ENCODE measurements around the gene TTYH2. TPM values are rescaled to one million over a fixed set of nuclear protein-coding genes. Genes with fewer than 3 reads are reported as not detected.
A peak's percentile ranks its signal among the peaks of the same experiment; 100 is the strongest.

TTYH2 gene
- polyA plus RNA-seq, 2 donors, result 0.67 to 0.82 TPM

- H3K9me3 ChIP-seq (ENCODE audit: control insufficient read depth in 2 of 2, insufficient read depth in 1 of 2, low read depth in 1 of 2, low read length in 1 of 2), result peaks cover 0 to 1% of the 10 kb centered on the region in 2 donors
- H3K27ac ChIP-seq (ENCODE audit: low read depth in 2 of 2, low read length in 1 of 2), result no peak overlapping the region
- H3K4me3 ChIP-seq (ENCODE audit: low read depth in 1 of 2, low read length in 2 of 2), result no peak overlapping the region
- H3K27me3 ChIP-seq (ENCODE audit: control insufficient read depth in 1 of 2, insufficient read depth in 2 of 2, low read length in 2 of 2), result no peaks in the 10 kb centered on the region
- 58 to 61% methylated on average over 6 of the region's 6 CpGs for WGBS, 2 donors
- no peaks in the 10 kb centered on the region for H3K36me3 ChIP-seq (ENCODE audit: control insufficient read depth in 2 of 2, insufficient read depth in 2 of 2, low read length in 1 of 2)
- H3K4me1 ChIP-seq (ENCODE audit: control insufficient read depth in 2 of 2, insufficient read depth in 2 of 2, low read length in 1 of 2), result peaks cover 3% of the 10 kb centered on the region in 2 donors
Observed at GRCh38 chr17:74190807-74191406, 22.5 kb upstream of the TTYH2 start.

DNA sequence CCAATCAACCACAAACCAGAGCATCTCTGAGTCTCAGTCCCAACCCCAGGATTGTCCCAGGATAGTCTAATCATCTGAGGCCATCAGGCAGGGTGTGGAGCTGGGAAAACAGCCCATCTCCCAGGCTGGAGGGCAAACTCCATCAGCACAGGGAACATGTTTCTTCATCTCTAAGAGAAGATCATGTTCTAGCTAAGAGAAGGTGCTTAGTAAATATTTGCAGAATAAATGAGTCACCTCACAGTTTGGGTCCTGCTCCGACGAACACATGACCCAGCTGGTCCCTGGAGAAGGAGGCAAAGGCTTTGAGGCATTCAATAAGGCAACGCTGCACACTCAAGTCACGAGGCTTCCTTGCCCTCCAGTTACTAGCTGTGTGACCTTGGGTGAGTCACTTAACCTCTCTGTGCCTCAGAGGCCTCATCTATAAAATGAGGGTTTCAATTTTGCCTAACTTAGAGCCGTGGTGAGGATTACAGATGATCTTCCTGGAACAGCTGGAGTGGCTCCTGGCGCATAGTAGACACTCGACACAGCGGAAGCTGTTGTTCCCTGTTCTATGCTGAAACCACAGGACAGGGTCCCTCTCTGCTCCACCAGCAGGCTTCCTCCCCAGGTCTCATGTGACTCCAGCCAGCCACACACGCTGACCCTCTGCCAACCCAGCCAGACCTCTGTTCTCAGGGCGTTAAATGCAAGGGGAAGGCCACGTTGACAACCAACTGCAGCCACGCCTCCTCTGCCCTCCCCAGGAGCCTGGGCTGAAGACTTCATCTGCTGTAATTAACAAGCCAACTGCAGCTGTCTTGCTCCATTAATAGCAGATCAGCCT lies 20.2 kb upstream of the TTYH2 start:
- WGBS, 2 donors, result 26 to 27% methylated on average over 12 of the region's 12 CpGs
- H3K9me3 ChIP-seq (ENCODE audit: control insufficient read depth in 2 of 2, insufficient read depth in 1 of 2, low read depth in 1 of 2, low read length in 1 of 2), result no peaks in the 10 kb centered on the region
- H3K27me3 ChIP-seq (ENCODE audit: control insufficient read depth in 1 of 2, insufficient read depth in 2 of 2, low read length in 2 of 2), result no peaks in the 10 kb centered on the region
- no peak overlapping the region for H3K4me3 ChIP-seq (ENCODE audit: low read depth in 1 of 2, low read length in 2 of 2)
- H3K27ac ChIP-seq (ENCODE audit: low read depth in 2 of 2, low read length in 1 of 2), result peak overlapping the region; percentile 3 to 70
- no peaks in the 10 kb centered on the region for H3K36me3 ChIP-seq (ENCODE audit: control insufficient read depth in 2 of 2, insufficient read depth in 2 of 2, low read length in 1 of 2)
- peaks cover 3% of the 10 kb centered on the region in 2 donors for H3K4me1 ChIP-seq (ENCODE audit: control insufficient read depth in 2 of 2, insufficient read depth in 2 of 2, low read length in 1 of 2)

DNA sequence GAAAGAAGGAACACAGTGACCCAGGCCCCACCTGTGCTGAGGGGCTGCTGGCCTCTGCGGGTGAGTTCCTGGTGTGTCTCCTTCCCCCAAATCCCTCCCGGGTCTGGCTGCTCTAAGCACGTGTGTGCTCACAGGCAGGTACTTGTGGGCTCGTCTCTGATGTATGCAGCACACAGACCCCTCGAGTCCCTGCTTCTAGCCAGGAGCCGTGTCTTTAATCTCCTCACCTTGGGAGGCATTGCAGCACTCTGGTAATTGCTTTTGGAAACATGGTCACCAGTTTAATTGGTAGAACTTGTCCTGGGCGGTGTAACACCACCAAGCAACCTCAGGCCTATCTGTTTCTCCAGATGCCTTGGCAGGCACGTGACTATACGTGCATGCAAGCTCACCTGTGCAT lies 18.7 kb upstream of the TTYH2 start:
- no peak overlapping the region for H3K4me3 ChIP-seq (ENCODE audit: low read depth in 1 of 2, low read length in 2 of 2)
- H3K27ac ChIP-seq (ENCODE audit: low read depth in 2 of 2, low read length in 1 of 2), result no peak overlapping the region
- H3K36me3 ChIP-seq (ENCODE audit: control insufficient read depth in 2 of 2, insufficient read depth in 2 of 2, low read length in 1 of 2), result no peaks in the 10 kb centered on the region
- peaks cover 3% of the 10 kb centered on the region in 2 donors for H3K4me1 ChIP-seq (ENCODE audit: control insufficient read depth in 2 of 2, insufficient read depth in 2 of 2, low read length in 1 of 2)
- WGBS, 2 donors, result 63 to 64% methylated on average over 9 of the region's 9 CpGs
- no peaks in the 10 kb centered on the region for H3K9me3 ChIP-seq (ENCODE audit: control insufficient read depth in 2 of 2, insufficient read depth in 1 of 2, low read depth in 1 of 2, low read length in 1 of 2)
- H3K27me3 ChIP-seq (ENCODE audit: control insufficient read depth in 1 of 2, insufficient read depth in 2 of 2, low read length in 2 of 2), result no peaks in the 10 kb centered on the region

- Histone ChIP-seq H3K36me3 (ENCODE audit: control insufficient read depth in 2 of 2, insufficient read depth in 2 of 2, low read length in 1 of 2) (no peaks in the 10 kb centered on the region), H3K27me3 (ENCODE audit: control insufficient read depth in 1 of 2, insufficient read depth in 2 of 2, low read length in 2 of 2) (no peaks in the 10 kb centered on the region), H3K4me3 (ENCODE audit: low read depth in 1 of 2, low read length in 2 of 2) (no peak overlapping the region), H3K4me1 (ENCODE audit: control insufficient read depth in 2 of 2, insufficient read depth in 2 of 2, low read length in 1 of 2) (peaks cover 3% of the 10 kb centered on the region in 2 donors), H3K27ac (ENCODE audit: low read depth in 2 of 2, low read length in 1 of 2) (no peak overlapping the region), H3K9me3 (ENCODE audit: control insufficient read depth in 2 of 2, insufficient read depth in 1 of 2, low read depth in 1 of 2, low read length in 1 of 2) (no peaks in the 10 kb centered on the region)
- 48 to 56% methylated on average over 27 to 30 of the region's 30 CpGs for WGBS, 2 donors
Observed at GRCh38 chr17:74196541-74197317, 16.6 kb upstream of the TTYH2 start.

- no peaks in the 10 kb centered on the region for H3K27me3 ChIP-seq (ENCODE audit: control insufficient read depth in 1 of 2, insufficient read depth in 2 of 2, low read length in 2 of 2)
- H3K27ac ChIP-seq (ENCODE audit: low read depth in 2 of 2, low read length in 1 of 2), result no peak overlapping the region
- no peaks in the 10 kb centered on the region for H3K9me3 ChIP-seq (ENCODE audit: control insufficient read depth in 2 of 2, insufficient read depth in 1 of 2, low read depth in 1 of 2, low read length in 1 of 2)
- peaks cover 3% of the 10 kb centered on the region in 2 donors for H3K4me1 ChIP-seq (ENCODE audit: control insufficient read depth in 2 of 2, insufficient read depth in 2 of 2, low read length in 1 of 2)
- H3K36me3 ChIP-seq (ENCODE audit: control insufficient read depth in 2 of 2, insufficient read depth in 2 of 2, low read length in 1 of 2), result no peaks in the 10 kb centered on the region
- 89 to 93% methylated on average over 2 of the region's 2 CpGs for WGBS, 2 donors
- H3K4me3 ChIP-seq (ENCODE audit: low read depth in 1 of 2, low read length in 2 of 2), result no peak overlapping the region
Observed at GRCh38 chr17:74197801-74198200, 15.6 kb upstream of the TTYH2 start.

DNA sequence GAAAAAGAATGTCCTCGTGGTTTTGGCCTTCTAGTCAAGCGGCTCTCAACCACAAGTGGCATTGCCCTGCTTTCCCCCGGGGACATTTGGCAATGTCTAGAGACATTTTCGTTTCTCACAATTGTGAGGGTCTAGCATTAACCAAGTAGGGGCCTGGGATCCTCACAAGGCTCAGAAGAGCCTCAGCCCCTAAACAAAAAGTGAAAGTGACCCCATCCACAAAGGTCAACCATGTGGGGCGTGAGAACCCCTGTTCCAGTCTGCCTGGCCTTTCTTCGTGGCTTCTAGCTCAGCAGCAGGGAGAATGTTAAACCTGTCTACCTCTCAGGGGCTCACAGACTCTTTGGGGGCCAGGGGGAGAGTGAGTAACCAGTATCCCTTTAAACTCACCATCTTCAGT lies 14.7 kb upstream of the TTYH2 start:
- H3K27ac ChIP-seq (ENCODE audit: low read depth in 2 of 2, low read length in 1 of 2), result no peak overlapping the region
- WGBS, 2 donors, result 71 to 76% methylated on average over 6 of the region's 6 CpGs
- H3K36me3 ChIP-seq (ENCODE audit: control insufficient read depth in 2 of 2, insufficient read depth in 2 of 2, low read length in 1 of 2), result no peaks in the 10 kb centered on the region
- no peak overlapping the region for H3K4me3 ChIP-seq (ENCODE audit: low read depth in 1 of 2, low read length in 2 of 2)
- H3K4me1 ChIP-seq (ENCODE audit: control insufficient read depth in 2 of 2, insufficient read depth in 2 of 2, low read length in 1 of 2), result no peaks in the 10 kb centered on the region
- no peaks in the 10 kb centered on the region for H3K27me3 ChIP-seq (ENCODE audit: control insufficient read depth in 1 of 2, insufficient read depth in 2 of 2, low read length in 2 of 2)
- H3K9me3 ChIP-seq (ENCODE audit: control insufficient read depth in 2 of 2, insufficient read depth in 1 of 2, low read depth in 1 of 2, low read length in 1 of 2), result no peaks in the 10 kb centered on the region

DNA sequence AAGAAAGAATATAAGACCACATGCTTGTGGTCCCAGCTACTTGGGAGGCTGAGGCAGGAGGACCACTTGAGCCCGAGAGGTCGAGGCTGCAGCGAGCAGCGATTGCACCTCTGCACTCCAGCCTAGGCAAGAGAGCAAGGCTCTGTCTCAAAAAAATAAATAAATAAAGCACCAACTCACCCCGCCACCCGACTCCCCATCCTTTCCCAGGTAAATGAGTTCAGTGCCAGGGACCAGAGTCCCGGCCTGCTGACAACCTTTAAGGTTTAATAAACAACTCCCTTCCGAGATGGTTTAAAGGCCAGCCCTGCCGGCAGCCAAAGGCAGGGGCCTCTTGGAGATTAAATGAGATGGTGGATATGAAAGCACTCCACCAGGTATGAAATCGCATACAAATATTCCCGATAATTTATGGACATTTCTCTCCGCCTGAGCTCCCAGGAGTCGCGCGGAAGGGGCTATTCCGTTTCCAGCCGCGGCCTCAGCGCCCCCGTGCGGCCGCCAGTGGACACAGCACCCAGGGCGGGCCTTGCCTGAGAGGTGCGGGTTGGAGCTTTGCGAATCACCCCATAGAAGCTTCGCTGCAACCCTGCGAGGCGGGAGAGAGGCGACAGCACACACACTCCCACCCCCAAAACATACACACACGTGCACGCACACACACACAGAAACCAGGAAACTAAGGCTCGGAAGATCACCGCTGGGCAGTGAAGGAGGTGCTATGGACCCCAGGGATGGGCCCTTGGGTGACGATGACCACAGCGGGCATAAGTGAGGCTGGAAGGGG lies 13.9 kb upstream of the TTYH2 start:
- H3K4me3 ChIP-seq (ENCODE audit: low read depth in 1 of 2, low read length in 2 of 2), result no peak overlapping the region
- H3K9me3 ChIP-seq (ENCODE audit: control insufficient read depth in 2 of 2, insufficient read depth in 1 of 2, low read depth in 1 of 2, low read length in 1 of 2), result no peaks in the 10 kb centered on the region
- H3K27me3 ChIP-seq (ENCODE audit: control insufficient read depth in 1 of 2, insufficient read depth in 2 of 2, low read length in 2 of 2), result no peaks in the 10 kb centered on the region
- 19 to 23% methylated on average over 34 to 35 of the region's 35 CpGs for WGBS, 2 donors
- no peak overlapping the region for H3K27ac ChIP-seq (ENCODE audit: low read depth in 2 of 2, low read length in 1 of 2)
- H3K4me1 ChIP-seq (ENCODE audit: control insufficient read depth in 2 of 2, insufficient read depth in 2 of 2, low read length in 1 of 2), result no peaks in the 10 kb centered on the region
- no peaks in the 10 kb centered on the region for H3K36me3 ChIP-seq (ENCODE audit: control insufficient read depth in 2 of 2, insufficient read depth in 2 of 2, low read length in 1 of 2)

- peaks cover 0 to under 1% of the 10 kb centered on the region in 2 donors for H3K36me3 ChIP-seq (ENCODE audit: control insufficient read depth in 2 of 2, insufficient read depth in 2 of 2, low read length in 1 of 2)
- peaks cover 0 to under 1% of the 10 kb centered on the region in 2 donors for H3K4me1 ChIP-seq (ENCODE audit: control insufficient read depth in 2 of 2, insufficient read depth in 2 of 2, low read length in 1 of 2)
- 58 to 62% methylated on average over 10 of the region's 10 CpGs for WGBS, 2 donors
- H3K9me3 ChIP-seq (ENCODE audit: control insufficient read depth in 2 of 2, insufficient read depth in 1 of 2, low read depth in 1 of 2, low read length in 1 of 2), result no peaks in the 10 kb centered on the region
- H3K27me3 ChIP-seq (ENCODE audit: control insufficient read depth in 1 of 2, insufficient read depth in 2 of 2, low read length in 2 of 2), result no peaks in the 10 kb centered on the region
- no peak overlapping the region for H3K27ac ChIP-seq (ENCODE audit: low read depth in 2 of 2, low read length in 1 of 2)
- H3K4me3 ChIP-seq (ENCODE audit: low read depth in 1 of 2, low read length in 2 of 2), result no peak overlapping the region
Observed at GRCh38 chr17:74200112-74200511, 13.3 kb upstream of the TTYH2 start.

DNA sequence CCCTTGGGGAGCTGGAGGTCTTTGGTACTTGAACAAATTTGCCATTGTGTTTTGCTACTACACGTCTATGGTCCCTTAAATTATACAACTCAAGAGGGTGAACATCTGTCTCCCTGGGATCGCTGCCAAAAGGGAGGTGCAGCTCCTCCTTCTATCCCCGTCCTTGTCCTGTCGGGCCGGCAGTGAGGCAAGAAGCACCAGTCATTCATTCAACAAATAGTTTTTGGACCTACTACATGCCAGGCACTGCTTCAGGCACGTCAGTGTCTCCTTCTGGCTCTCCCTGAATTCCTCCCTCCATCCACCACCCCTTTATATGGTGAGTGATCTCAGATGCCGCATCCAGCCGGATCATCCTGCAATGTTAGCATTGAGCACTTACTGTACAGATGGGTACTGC lies 12.1 kb upstream of the TTYH2 start:
- H3K4me3 ChIP-seq (ENCODE audit: low read depth in 1 of 2, low read length in 2 of 2), result no peak overlapping the region
- WGBS, 2 donors, result 31 to 39% methylated on average over 8 of the region's 8 CpGs
- H3K4me1 ChIP-seq (ENCODE audit: control insufficient read depth in 2 of 2, insufficient read depth in 2 of 2, low read length in 1 of 2), result peaks cover 0 to 5% of the 10 kb centered on the region in 2 donors
- no peaks in the 10 kb centered on the region for H3K27me3 ChIP-seq (ENCODE audit: control insufficient read depth in 1 of 2, insufficient read depth in 2 of 2, low read length in 2 of 2)
- peaks cover 0 to 6% of the 10 kb centered on the region in 2 donors for H3K36me3 ChIP-seq (ENCODE audit: control insufficient read depth in 2 of 2, insufficient read depth in 2 of 2, low read length in 1 of 2)
- H3K27ac ChIP-seq (ENCODE audit: low read depth in 2 of 2, low read length in 1 of 2), result no peak overlapping the region
- H3K9me3 ChIP-seq (ENCODE audit: control insufficient read depth in 2 of 2, insufficient read depth in 1 of 2, low read depth in 1 of 2, low read length in 1 of 2), result no peaks in the 10 kb centered on the region
